Activated T-cell treated with anti-CD3 and anti-CD28 coated beads for 24 hours (primary cell): ENCODE measurements around the gene PGAP6.
A peak's percentile ranks its signal among the peaks of the same experiment; 100 is the strongest.
"Not testable (repeated sequence)": the region's sequence is repeated elsewhere in the genome, so short reads cannot be mapped to it uniquely, and the experiment has no call there.

ENCODE experiments used
- DNase-seq: peaks from one replicate; pipeline ENCODE4 v3.0.0-alpha.2; 2020; ENCODE audit warnings: low read depth

PGAP6 gene, protein sequence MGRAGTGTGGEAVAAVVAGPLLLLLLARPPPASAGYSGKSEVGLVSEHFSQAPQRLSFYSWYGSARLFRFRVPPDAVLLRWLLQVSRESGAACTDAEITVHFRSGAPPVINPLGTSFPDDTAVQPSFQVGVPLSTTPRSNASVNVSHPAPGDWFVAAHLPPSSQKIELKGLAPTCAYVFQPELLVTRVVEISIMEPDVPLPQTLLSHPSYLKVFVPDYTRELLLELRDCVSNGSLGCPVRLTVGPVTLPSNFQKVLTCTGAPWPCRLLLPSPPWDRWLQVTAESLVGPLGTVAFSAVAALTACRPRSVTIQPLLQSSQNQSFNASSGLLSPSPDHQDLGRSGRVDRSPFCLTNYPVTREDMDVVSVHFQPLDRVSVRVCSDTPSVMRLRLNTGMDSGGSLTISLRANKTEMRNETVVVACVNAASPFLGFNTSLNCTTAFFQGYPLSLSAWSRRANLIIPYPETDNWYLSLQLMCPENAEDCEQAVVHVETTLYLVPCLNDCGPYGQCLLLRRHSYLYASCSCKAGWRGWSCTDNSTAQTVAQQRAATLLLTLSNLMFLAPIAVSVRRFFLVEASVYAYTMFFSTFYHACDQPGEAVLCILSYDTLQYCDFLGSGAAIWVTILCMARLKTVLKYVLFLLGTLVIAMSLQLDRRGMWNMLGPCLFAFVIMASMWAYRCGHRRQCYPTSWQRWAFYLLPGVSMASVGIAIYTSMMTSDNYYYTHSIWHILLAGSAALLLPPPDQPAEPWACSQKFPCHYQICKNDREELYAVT

DNA sequence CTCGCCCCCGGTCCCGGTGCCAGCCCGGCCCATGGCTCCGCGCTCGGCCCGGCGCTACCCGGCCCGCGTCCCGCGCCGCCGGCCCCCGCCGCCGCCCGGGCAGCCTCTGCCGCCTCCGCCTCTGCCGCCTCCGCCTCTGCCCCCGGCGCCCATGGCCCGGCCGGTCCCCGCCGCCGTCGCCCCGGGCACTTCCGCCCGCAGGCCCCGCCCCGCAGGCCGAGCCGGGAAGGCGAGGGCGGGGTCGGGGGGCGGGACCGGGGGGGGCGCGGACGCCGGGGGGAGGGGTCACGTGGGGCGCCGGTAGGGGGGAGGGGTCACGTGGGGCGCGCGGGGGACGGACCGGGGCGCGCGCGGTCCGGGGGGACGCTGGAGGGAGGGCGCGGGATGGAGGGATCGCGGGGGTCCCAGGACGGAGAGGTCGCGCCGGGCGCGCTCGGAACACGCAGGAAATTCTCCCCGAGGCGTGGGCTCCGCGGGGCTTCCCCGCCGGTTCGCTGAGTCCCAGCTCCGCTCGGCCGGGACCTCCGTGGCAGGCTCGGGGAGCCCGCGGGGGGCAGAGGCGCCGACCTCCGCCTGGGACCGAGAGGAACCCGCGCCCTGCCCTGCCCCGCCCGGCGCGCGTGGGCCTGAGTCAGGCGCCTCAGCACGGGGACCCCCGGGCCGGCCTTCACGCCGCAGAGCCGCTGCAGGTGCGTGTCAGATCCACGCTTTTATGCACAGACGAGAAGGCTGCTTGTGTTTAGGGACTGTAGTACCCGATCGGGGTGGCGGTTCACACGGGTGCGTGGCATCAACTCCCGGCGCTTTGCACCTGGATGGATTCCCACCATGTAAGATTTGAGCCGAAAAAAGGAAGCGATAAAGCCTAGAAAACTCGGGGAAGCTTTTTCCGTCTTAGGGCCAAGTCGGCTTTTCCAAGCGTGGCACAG is at the start of gene PGAP6:
Gene PGAP6 (minus strand): TSS at position 190 of the 929 bp plus-strand sequence. CDS start 157 bp downstream, at position 33.
- peak; percentile 58 for DNase-seq

DNA sequence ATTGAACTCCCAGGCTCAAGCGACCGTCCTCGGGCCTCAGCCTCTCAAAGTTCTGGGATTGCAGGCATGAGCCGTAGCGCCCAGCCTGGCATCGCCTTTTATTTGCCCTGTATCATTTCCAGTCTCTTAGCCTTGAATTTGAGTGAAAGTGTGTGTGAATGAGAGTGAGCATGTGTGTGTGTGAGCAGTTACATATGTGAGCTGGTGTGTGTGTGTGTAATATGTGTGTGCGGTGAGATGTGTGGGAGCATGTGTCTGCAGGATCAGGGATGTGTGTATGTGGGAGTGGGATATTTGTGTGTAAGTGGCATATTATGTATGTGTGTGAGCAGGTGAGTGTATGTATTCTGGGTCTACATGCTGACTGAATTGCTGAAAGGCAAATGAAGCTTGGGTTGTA is 49.1 kb upstream of the PGAP6 start:
- DNase-seq = no peak

DNA sequence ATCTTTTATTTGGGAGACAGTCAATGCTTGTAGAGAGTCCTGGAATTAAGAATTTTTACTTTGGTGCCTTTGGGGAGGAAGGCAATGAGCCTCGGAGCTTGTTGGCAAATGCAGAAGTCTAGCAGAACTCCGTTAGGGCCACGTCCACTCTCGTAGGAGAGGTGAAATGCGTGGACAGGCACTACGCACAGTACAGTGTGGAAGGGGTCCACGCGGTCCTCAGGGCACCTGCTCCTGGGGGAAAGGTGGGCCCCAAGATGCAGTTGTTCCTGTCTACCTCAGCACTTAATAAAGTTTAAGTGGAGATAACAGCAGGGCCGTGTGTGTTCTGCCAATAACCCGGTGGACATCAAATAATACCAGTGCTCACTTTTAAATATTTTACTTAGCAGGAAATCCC is 45.5 kb upstream of the PGAP6 start:
- DNase-seq = no peak

DNA sequence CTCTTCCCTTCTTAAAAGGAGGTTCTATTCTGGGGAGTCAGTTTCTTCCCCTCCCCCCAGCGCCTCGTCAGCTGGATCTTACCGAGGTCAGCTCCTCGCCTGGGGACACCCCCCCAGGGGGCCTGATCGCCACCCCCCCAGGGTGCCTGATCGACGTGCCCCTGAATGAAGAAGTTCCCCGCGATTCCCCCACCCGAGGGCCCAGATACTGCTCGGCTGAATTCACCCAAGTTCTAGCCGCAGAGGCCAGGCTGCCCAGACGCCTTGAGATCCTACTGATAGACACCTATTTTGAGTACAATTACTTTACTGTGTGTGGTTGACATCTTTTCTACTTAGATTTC is 45.1 kb upstream of the PGAP6 start:
- DNase-seq = no peak

DNA sequence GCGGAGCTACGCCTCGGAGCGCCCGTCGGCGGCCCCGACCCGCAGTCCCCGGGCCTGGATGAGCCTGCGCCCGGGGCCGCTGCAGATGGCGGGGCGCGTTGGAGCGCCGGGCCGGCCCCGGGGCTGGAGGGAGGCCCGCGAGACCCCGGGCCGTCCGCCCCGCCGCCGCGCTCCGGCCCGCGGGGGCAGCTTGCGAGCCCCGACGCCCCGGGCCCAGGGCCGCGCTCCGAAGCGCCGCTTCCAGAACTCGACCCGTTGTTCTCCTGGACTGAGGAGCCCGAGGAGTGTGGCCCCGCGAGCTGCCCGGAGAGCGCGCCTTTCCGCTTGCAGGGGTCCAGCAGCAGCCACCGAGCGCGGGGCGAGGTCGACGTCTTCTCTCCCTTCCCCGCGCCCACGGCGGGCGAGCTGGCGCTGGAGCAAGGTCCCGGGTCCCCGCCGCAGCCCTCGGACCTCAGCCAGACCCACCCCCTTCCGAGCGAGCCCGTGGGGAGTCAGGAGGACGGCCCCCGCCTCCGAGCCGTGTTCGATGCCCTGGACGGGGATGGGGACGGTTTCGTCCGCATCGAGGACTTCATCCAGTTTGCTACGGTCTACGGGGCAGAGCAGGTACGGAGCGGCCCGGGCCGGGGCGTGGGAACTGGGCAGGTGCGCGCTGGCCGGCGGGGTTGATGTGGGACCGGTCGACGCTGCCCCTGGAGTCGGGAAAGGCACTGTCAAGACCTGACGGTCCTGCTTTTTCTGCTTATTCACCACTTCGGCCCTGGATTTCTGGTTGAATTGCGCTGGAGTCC is 44.5 kb upstream of the PGAP6 start:
- DNase-seq = no peak

DNA sequence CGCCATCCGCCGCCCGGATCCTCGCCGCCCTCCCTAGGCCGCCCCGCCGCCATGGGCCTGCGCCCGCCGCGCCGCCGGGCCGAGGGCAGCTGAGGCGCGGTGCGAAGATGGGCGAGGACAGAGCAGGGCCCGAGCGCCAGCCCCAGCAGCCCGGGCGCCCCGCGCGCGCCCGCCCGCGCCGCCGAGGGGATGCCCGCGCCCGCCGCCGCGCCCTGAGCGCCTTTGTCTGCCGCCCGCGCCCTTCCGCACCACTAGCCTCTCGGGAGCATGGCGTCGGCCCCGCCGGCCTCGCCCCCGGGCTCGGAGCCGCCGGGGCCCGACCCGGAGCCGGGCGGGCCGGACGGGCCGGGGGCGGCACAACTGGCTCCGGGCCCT is 43.9 kb upstream of the PGAP6 start:
- no peak for DNase-seq

DNA sequence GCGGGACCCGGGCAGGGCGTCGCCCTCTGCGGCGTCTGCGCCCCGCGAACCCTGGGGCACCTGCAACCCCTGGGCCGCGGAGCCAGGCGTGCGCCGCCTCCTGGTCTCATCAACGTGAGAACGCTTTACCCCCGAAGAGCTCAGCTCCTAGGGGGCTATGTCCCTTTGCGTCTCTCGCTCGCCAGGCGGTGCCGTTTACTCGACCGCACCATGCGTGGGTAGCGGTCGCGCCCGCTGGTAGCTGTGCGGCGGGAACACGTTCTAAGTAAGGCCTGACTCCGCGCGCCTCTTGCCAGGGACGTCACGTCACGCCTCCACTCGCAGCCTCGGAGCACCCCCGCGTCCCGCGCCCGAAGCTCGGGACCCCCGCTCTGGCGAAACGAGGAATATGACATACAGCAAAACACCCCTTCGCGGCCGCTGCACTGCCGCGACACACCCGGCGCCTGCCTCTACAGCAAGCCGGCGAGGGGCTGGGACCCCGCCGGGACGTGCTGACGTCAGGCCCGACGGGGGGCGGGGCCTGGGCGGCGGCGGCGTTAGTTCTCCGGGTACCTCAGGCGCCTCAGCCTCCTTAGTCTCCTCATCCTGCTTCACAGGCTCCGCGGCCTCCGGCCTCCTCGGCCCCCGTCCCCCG is 43.4 kb upstream of the PGAP6 start, which contains the start of gene RAB11FIP3:
Gene RAB11FIP3 (plus strand): TSS at position 568 of the 637 bp plus-strand sequence. CDS start 358 bp downstream, outside the sequence.
- DNase-seq = peak; percentile 83

DNA sequence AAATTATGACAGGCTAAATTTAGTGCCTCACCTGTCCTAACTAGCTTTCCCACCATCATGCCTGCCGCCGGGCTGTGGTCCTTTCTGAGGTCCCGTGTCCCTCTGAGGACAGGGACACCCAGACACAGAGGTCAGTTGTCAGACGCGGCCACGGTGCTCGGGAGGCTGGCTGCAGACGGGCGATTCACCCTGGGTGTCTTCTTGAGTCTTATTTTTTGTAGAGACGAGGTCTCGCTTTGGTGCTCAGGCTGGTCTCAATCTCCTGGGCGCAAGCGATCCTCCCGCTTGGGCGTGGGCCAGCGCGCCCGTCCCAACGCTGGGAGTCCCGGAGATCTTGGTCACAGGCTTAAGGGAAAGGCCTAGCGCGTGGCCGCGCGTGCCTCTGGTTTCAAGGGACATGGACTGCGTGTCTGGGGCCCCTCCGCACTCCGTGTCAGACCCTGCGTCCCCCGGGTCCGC is 42.9 kb upstream of the PGAP6 start:
- DNase-seq = no peak

DNA sequence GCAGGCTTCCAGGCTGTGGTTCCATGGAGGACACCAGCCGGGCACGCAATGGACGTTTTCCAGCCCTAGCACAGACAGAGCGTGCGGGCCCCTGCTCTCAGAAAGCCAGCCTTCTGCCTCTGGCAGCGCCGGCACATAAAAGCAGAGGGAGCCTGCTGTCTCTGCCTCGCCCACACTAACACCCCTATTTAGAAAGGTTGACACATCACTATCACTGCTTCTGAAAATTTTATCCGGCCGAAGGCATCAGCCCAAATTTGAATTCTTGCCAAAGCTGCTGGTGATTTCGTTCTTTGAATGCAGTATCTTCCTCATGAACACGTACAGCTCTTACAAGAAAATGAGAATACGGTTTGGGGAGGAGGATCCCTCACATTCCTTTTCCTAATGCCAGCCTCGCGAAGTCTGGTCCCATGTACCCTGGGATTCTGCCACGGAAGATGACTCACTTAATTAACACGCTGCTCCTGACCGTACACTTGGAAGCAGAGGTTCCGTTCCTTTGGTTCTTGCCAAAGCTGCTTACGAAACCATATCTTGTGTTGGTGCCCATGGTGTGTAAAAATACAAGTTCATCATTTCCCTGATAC is 42.4 kb upstream of the PGAP6 start:
- no peak for DNase-seq

DNA sequence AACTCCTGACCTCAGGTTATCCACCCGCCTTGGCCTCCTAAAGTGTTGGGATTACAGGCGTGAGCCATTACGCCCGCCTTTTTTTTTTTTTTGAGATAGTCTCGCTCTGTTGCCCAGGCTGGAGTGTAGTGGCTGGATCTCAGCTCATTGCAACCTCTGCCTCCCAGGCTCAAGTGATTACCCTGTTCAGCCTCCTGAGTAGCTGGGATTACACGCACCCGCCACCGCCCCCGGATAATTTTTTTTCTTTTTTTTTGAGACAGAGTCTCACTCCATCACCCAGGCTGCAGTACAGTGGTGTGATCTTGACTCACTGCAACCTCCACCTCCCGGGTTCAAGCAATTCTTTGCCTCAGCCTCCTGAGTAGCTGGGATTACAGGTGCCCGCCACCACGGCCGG is 40.4 kb upstream of the PGAP6 start:
- DNase-seq = not testable (repeated sequence)

DNA sequence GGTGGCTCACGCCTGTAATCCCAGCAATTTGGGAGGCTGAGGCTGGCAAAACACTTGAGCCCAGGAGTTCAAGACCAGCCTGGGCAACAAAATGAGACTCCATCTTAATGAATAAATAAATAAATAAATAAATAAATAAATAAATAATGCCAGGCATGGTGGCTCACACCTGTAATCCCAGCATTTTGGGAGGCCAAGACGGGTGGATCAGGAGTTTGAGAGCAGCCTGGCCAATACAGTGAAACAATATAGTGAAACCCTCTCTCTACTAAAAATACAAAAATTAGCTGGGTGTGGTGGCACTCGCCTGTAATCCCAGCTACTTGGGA is 33.4 kb upstream of the PGAP6 start:
- DNase-seq = not testable (repeated sequence)

DNA sequence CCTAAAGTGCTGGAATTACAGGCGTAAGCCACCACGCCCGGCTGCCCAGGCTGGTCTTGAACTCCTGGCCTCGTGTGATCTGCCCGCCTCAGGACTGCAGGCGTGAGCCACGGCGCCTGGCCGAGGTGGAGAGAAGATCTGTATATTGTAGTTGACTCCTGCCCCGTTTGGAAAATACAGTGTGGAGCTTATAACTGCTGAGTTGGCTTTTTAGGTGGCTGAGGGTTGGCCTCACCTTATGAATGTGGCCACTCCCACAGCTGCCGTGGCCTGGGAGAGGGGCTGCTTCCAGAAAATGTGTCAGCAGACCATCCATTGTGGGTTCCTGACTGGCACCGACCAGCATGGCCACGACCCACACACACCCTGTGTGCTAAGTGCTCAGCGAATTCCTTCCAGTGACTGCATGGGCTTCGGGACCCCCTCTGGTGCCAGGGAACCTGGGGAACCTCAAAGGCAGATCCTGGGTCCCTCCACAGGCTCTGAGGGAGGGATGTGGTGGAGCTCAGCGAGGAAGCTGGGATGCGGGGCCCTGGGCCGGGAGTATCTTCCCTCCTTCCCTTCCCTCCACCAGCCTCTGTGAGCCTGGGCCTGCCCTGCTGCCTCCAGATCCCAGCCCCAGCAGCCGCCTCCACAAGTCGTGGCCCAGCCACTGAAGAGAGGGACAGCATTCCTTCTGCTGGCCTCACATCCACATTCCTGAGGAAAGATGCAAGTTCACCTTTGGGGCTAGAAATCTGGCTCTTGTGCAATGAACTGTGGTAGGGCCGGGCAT is 32.8 kb upstream of the PGAP6 start:
- no peak for DNase-seq

DNA sequence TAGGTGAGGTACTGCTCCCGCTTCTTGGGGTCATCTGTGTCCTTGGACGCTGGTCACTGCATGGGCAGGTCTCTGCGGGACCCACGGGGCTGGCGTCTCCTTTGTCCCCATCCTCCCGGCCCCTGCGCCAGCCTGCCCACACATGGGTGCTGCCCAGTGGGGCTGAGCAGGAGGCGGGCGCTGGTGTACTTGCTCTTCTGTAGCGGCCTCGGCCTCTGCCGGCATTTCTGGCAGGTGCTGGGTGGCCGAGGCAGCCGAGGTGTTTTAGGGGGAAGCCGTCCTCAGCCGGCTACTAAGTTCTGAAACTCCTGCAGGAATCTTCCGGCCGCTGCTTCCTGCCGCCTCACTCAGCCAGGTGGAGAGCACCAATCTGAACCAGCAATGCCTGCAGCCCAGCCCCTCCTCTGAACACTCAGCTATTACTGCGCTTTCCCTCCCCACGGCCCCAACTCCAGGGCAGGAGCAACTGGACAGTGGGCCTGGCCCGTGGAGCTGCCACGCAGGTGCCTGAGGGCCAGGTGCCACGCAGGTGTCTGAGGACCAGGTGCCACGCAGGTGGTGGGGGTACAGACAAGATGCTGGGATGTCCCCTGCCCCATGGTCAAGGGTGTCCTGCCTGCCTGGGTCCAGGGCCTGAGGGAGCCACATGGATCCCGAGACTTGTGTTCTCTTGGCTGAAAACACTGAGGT is 29.9 kb upstream of the PGAP6 start:
- no peak for DNase-seq

DNA sequence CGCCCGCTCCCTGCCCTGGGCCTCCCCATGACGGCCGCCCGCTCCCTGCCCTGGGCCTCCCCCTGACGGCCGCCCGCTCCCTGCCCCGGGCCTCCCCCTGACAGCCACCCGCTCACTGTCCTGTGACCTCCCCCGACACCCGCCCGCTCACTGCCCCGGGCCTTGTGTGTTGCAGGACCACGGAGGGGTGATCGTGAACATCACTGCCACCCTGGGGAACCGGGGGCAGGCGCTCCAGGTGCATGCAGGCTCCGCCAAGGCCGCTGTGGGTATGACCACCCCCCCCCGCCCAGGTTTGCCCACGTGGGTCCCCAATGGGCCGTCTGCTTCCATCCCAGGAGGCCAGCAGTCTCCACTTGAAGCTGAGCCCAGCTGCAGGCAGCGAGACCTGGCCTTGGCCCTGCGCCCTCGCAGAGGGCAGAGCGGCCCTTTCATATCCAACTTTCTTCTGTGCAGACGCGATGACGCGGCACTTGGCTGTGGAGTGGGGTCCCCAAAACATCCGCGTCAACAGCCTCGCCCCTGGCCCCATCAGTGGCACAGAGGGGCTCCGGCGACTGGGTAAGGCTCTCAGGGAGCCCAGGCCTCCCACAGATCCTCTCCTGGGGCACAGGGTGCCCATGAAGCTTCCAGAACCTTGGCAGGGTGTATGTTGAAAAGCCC is 28.9 kb upstream of the PGAP6 start:
- no peak for DNase-seq

DNA sequence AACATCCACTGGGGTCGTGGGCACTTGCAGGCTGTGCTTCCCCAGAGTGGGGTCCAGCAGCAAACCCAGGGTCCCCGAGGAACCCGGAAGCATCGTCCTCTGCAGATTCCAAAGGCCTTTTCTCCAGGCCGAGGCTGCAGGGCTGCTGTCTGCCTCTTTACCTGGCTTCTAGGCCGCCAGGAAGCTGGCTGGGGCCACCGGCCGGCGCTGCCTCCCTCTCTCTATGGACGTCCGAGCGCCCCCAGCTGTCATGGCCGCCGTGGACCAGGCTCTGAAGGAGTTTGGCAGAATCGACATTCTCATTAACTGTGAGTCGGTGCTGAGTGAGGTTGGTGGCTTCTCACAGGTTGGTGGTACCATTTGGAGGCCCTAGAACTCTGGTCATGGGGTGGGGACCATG is 25.5 kb upstream of the PGAP6 start:
- DNase-seq = no peak

DNA sequence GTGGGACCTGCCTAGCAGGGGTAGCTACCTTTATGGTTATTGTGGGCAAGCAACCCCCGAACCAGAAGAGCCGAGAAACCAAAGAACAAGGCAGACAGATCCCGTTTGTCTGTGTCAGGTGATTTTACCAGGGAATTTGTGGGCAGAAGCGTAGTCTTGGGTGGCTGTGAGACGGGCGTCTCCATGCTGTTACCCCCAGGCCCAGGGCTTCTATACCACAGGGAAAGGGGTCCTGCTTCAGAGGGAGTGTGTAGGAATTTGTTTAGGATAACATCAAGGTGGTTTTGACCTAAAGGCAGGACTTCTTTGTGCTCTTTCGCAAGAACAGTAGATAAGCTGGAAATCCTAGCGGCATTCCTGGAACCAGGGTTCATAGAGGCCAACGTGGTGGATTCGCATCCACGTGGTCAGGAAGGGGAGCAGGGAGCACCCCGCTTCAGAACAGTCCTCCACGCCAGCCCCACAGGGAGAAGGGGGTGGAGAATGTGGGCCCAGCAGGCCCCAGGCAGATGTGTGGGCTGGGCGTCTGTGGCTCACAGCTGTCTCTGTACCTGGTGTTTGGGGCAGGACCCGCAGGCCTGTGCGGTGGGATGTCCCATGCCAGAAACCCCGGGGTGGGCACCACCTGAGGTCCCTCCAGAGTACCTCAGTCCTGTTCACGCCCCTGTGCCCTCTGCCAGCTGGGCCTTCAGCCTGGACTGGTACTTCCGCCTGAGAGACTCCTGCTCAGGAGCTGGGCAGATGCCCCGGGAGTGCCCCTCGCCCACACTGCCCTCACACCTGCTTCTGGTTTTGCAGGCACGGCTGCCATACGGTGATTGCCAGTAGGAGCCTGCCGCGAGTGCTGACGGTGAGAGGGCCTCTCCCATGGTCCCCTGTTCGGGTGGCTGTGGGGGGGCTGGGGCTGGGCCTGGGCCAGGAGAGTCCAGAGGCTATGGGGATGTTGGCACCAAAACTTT is 24.0 kb upstream of the PGAP6 start:
- DNase-seq = no peak

DNA sequence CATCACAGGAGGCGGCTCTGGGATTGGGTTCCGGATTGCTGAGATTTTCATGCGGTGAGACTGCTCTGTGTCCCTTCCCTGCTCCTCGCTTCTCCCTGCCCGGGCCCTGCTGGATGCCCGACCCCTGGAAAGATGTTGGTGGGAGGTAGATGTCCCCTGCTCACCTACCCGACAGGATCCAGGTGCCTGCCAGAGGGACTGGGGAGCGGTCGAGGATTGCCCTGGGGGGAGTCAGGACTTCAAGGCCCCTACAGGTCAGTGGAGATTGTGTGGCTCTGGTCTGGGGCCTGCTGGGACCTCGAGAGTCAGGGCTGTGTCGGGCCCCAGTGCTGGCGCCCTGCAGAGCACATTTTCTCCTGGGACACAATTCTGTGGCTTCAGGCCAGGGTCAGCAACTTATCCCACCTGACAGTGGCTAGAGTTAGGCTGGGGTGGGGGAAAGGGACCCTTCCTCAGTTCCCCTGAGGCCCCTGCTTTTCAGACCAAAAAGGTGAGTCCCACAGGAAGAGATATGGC is 23.3 kb upstream of the PGAP6 start:
- no peak for DNase-seq
